ENCODE results near the gene AATF.

Gene AATF

GRCh38 chr17:36989173-36989572, 40.4 kb downstream of the AATF start:
- ChIA-PET CTCF (interaction anchor here (1.4 kb wide), 1 partner anchor 58 kb away, joined by 3 read pairs; no protein-coding TSS in a partner anchor), POLR2A (no interaction called here)
- DNase-seq (ENCODE audit: low read depth, low spot score): no peak
- no peak for TF ChIP-seq CTCF (IDR thresholded peaks at IDR 0.05; ENCODE audit: insufficient read depth, low read length, missing control alignments)
- no peak overlapping the region for H3K4me3 ChIP-seq (ENCODE audit: low read depth, low read length)

- CTCF ChIA-PET: interaction anchor here (0.6 to 1.4 kb wide), 4 partner anchors 9 to 235 kb away, joined by 3 to 5 read pairs (median 3); no protein-coding TSS in a partner anchor
Observed at GRCh38 chr17:36992701-36993100, 43.9 kb downstream of the AATF start.

GRCh38 chr17:36993227-36993626, 44.5 kb downstream of the AATF start:
- no peak for DNase-seq (ENCODE audit: low read depth, low spot score)
- ChIA-PET POLR2A (no interaction called here), CTCF (interaction anchor here (1.4 kb wide), 2 partner anchors 52 to 54 kb away, joined by 3 to 5 read pairs; no protein-coding TSS in a partner anchor)
- no peak for TF ChIP-seq CTCF (IDR thresholded peaks at IDR 0.05; ENCODE audit: insufficient read depth, low read length, missing control alignments)
- H3K4me3 ChIP-seq (ENCODE audit: low read depth, low read length): no peak overlapping the region

More at GRCh38 chr17:36992701-36993100, 43.9 kb downstream of the AATF start:
- no peak for TF ChIP-seq CTCF (IDR thresholded peaks at IDR 0.05; ENCODE audit: insufficient read depth, low read length, missing control alignments)
- no peak for DNase-seq (ENCODE audit: low read depth, low spot score)
- POLR2A ChIA-PET: no interaction called here
- no peak overlapping the region for H3K4me3 ChIP-seq (ENCODE audit: low read depth, low read length)

- ChIA-PET POLR2A (no interaction called here), CTCF (interaction anchor here (0.9 to 1.4 kb wide), 3 partner anchors 14 to 53 kb away, joined by 3 to 5 read pairs (median 3); no protein-coding TSS in a partner anchor)
- peak; percentile 31 for DNase-seq (ENCODE audit: low read depth, low spot score)
- H3K4me3 ChIP-seq (ENCODE audit: low read depth, low read length): no peak overlapping the region
- TF ChIP-seq CTCF (IDR thresholded peaks at IDR 0.05; ENCODE audit: insufficient read depth, low read length, missing control alignments): no peak
Observed at GRCh38 chr17:36994438-36994837, 45.7 kb downstream of the AATF start.

- no peak for DNase-seq (ENCODE audit: low read depth, low spot score)
- CTCF ChIA-PET: interaction anchor here (0.7 kb wide), 1 partner anchor 48 kb away, joined by 3 read pairs; no protein-coding TSS in a partner anchor
- H3K4me3 ChIP-seq (ENCODE audit: low read depth, low read length): no peak overlapping the region
- POLR2A ChIA-PET: no interaction called here
- no peak for TF ChIP-seq CTCF (IDR thresholded peaks at IDR 0.05; ENCODE audit: insufficient read depth, low read length, missing control alignments)
Observed at GRCh38 chr17:36999471-36999870, 50.7 kb downstream of the AATF start.

GRCh38 chr17:37016780-37017179, 68.0 kb downstream of the AATF start:
- CTCF ChIA-PET: interaction anchor here (3.7 kb wide), 1 partner anchor 31 kb away, joined by 13 read pairs; no protein-coding TSS in a partner anchor
- H3K4me3 ChIP-seq (ENCODE audit: low read depth, low read length): no peak overlapping the region
- no peak for DNase-seq (ENCODE audit: low read depth, low spot score)
- no peak for TF ChIP-seq CTCF (IDR thresholded peaks at IDR 0.05; ENCODE audit: insufficient read depth, low read length, missing control alignments)
- POLR2A ChIA-PET: no interaction called here

Data from AG04449 (cell line).